ENCODE data around the gene PRR18. TPM values are rescaled to one million over a fixed set of nuclear protein-coding genes. Genes with fewer than 3 reads are reported as not detected.

PRR18 gene
- total and polyA plus RNA-seq, 4 experiments from 2014 or later = not detected

DNA sequence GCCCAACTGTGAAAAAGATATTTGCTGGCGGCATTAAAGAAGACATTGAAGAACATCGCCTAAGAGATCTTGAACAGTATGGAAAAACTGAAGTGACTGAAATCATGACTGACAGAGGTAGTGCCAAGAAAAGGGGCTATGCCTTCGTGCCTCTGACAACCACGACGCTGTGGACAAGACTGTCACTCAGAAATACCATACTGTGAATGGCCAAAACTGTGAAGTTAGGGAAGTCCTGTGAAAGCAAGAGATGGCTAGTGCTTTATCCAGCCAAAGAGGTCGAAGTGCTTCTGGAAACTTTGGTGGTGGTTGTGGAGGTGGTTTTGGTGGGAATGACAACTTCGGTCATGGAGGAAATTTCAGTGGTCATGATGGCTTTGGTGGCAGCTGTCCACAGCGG is 26.7 kb upstream of the PRR18 start:
- peak overlapping the region in 2 of 7 donors; percentile 24 to 25 for H3K27ac Mint-ChIP-seq
- intact Hi-C loops (cut with micrococcal nuclease) = no loop called here
- peaks cover 85% of the 10 kb centered on the region for H3K4me1 ChIP-seq (ENCODE audit: insufficient read depth, low read length)
- H3K4me1 Mint-ChIP-seq = peaks cover 0 to 49% (median 43%) of the 10 kb centered on the region in 4 donors
- H3K9me3 Mint-ChIP-seq = no peaks in the 10 kb centered on the region
- DNase-seq = no peak
- CTCF ChIA-PET (ENCODE audit: partially characterized antibody) = interaction anchor here (1.2 kb wide), 1 partner anchor 21 kb away, joined by 4 read pairs; no protein-coding TSS in a partner anchor
- H3K36me3 ChIP-seq (ENCODE audit: insufficient read depth, low read length) = no peaks in the 10 kb centered on the region
- no peaks in the 10 kb centered on the region for H3K9me3 ChIP-seq (ENCODE audit: control insufficient read depth in 1 of 2, low read length in 2 of 2)
- no peaks in the 10 kb centered on the region for H3K27me3 ChIP-seq (ENCODE audit: insufficient read depth, low read length)
- H3K36me3 Mint-ChIP-seq = peaks cover 39 to 40% of the 10 kb centered on the region in 2 donors
- H3K27me3 Mint-ChIP-seq = no peaks in the 10 kb centered on the region
- no peak overlapping the region for H3K27ac ChIP-seq (ENCODE audit: low read depth, low read length)
- peak overlapping the region in 5 of 8 donors; percentile 3 to 68 (median 17) for H3K4me3 Mint-ChIP-seq
- no peak overlapping the region for H3K4me3 ChIP-seq (ENCODE audit: low read length in 2 of 2)
- POLR2A ChIA-PET (ENCODE audit: partially characterized antibody) = no interaction called here

DNA sequence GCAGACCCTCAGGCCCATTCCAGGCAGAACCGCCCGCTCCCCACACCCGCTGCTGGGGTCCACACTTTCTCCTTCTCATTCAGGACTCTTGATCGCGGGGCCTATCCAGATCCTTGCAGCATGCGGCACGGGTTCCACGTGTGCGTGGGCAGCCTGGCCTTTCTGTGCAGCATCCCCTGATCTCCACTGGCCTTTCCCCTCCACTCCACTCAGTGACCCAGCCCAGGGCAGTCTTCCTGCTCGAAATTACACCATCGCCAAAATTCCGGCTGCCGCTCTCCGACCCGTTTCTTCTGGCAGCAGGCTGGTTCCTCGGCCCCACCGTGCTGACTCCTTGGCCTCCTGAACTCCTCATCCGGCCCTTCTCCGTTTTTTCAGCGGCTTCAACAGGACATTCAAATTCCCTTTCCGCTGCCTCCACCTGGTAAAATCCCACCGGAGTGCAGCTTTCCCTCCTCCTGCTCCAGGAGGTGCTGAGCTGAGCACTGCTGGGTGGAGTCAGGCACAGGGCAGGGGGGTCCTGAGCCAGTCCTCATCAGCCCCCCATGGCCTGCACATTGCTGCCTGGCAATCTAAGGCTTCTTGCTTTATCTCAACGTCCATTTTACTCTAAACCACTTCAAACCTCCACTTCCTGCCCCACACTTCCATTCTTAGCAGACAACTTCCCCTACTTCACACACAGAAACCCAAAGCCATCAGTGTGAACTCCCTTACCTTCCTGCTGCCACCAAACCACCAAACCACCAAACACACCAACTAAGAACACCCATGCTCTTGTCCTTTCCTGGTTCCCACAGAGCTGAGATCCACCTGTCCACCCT is 25.2 kb upstream of the PRR18 start:
- Mint-ChIP-seq H3K27me3 (no peaks in the 10 kb centered on the region), H3K36me3 (peaks cover 49 to 50% of the 10 kb centered on the region in 2 donors), H3K4me1 (peaks cover 0 to 52% (median 46%) of the 10 kb centered on the region in 4 donors), H3K4me3 (peak overlapping the region in 7 of 8 donors; percentile 40 to 80 (median 63)), H3K27ac (peak overlapping the region; percentile 7 to 77 (median 42)), H3K9me3 (no peaks in the 10 kb centered on the region)
- peak; percentile 31 to 67 (median 58) for DNase-seq
- Histone ChIP-seq H3K36me3 (ENCODE audit: insufficient read depth, low read length) (peaks cover 8% of the 10 kb centered on the region), H3K27me3 (ENCODE audit: insufficient read depth, low read length) (no peaks in the 10 kb centered on the region), H3K4me3 (ENCODE audit: low read length in 2 of 2) (peak overlapping the region in 1 of 2 donors; percentile 9), H3K9me3 (ENCODE audit: control insufficient read depth in 1 of 2, low read length in 2 of 2) (no peaks in the 10 kb centered on the region), H3K4me1 (ENCODE audit: insufficient read depth, low read length) (peaks cover 70% of the 10 kb centered on the region), H3K27ac (ENCODE audit: low read depth, low read length) (no peak overlapping the region)
- ChIA-PET POLR2A (ENCODE audit: partially characterized antibody) (interaction anchor here (1.0 to 1.1 kb wide), 2 partner anchors 9 to 48 kb away, joined by 3 to 4 read pairs; partner anchors contain the start of gene SFT2D1), CTCF (ENCODE audit: partially characterized antibody) (interaction anchor here (1.2 kb wide), 2 partner anchors 20 to 65 kb away, joined by 3 to 4 read pairs; no protein-coding TSS in a partner anchor)
- intact Hi-C loops (cut with micrococcal nuclease) = no loop called here

DNA sequence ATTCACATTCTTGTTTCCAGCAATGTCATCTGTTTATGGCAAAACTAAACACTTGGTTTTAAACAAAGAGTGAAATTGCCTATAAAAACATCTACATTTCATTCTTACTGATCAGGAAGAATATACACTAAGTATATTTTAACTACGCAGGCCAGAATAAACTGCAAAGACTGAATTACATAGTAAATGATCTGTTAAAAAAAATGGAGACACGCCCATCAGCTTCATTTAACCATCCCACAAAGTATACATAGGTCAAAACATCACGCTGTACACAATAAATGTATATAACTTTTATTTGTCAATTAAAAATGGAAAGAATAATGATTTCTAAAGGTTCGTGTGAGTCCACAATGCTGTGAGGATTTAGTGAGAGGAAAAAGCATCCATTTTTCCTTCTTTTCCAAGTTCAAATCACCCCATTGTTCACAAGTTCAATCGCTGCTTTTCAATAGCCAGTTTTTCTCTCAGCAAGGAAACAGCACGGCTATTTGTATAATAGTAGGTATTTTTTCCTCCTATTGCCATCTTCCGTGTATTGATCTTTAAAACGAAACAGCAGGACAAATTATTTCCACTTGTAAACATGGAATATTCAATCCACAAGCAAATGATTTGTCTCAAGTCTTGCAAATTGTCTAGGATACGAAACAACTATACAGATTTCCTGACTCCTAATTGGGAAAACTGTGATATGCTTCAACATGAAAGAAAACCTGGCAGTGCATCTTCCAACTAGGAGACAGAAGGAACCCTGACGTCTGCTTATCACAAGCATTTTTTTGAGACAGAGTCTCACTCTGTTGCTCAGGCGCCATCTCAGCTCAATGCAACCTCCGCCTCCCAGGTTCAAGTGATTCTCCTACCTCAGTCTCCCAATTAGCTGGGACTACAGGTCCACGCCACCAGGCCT is 23.6 kb upstream of the PRR18 start:
- Histone ChIP-seq H3K4me1 (ENCODE audit: insufficient read depth, low read length) (peaks cover 54% of the 10 kb centered on the region), H3K9me3 (ENCODE audit: control insufficient read depth in 1 of 2, low read length in 2 of 2) (no peaks in the 10 kb centered on the region), H3K27me3 (ENCODE audit: insufficient read depth, low read length) (no peaks in the 10 kb centered on the region), H3K4me3 (ENCODE audit: low read length in 2 of 2) (no peak overlapping the region), H3K36me3 (ENCODE audit: insufficient read depth, low read length) (peaks cover 9% of the 10 kb centered on the region), H3K27ac (ENCODE audit: low read depth, low read length) (no peak overlapping the region)
- peaks cover 0 to 56% (median 44%) of the 10 kb centered on the region in 4 donors for H3K4me1 Mint-ChIP-seq
- peak overlapping the region in 1 of 8 donors; percentile 45 for H3K4me3 Mint-ChIP-seq
- no peaks in the 10 kb centered on the region for H3K9me3 Mint-ChIP-seq
- intact Hi-C loops (cut with micrococcal nuclease) = no loop called here
- POLR2A ChIA-PET (ENCODE audit: partially characterized antibody) = no interaction called here
- no peaks in the 10 kb centered on the region for H3K27me3 Mint-ChIP-seq
- no peak overlapping the region for H3K27ac Mint-ChIP-seq
- CTCF ChIA-PET (ENCODE audit: partially characterized antibody) = no interaction called here
- peaks cover 42 to 47% of the 10 kb centered on the region in 2 donors for H3K36me3 Mint-ChIP-seq
- DNase-seq = no peak

DNA sequence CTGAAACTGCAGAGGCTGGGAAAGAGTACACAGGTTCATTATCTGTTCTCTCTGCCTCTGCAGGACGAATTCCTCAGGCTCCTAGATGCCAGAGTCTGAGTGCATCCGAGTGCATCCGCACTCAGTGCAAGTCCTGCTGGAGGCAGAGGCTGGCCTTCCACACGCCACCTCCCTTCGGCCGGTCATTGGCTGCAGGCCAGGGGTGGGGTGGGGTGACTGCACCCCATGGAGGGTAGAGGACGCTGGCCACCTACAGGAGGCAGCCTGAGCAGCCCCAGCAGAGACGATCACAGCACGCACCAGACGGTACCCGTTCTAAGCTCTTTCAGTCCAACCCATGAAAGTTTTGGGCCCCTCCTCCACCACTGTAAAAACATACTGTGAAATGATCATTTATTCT is 22.4 kb upstream of the PRR18 start:
- Histone ChIP-seq H3K9me3 (ENCODE audit: control insufficient read depth in 1 of 2, low read length in 2 of 2) (no peaks in the 10 kb centered on the region), H3K36me3 (ENCODE audit: insufficient read depth, low read length) (peaks cover 19% of the 10 kb centered on the region), H3K27ac (ENCODE audit: low read depth, low read length) (no peak overlapping the region), H3K4me1 (ENCODE audit: insufficient read depth, low read length) (peaks cover 44% of the 10 kb centered on the region), H3K27me3 (ENCODE audit: insufficient read depth, low read length) (no peaks in the 10 kb centered on the region), H3K4me3 (ENCODE audit: low read length in 2 of 2) (no peak overlapping the region)
- intact Hi-C loops (cut with micrococcal nuclease) = no loop called here
- H3K4me3 Mint-ChIP-seq = no peak overlapping the region
- H3K27ac Mint-ChIP-seq = peak overlapping the region in 1 of 7 donors; percentile 3
- peaks cover 0 to 55% (median 38%) of the 10 kb centered on the region in 4 donors for H3K4me1 Mint-ChIP-seq
- POLR2A ChIA-PET (ENCODE audit: partially characterized antibody) = no interaction called here
- H3K27me3 Mint-ChIP-seq = no peaks in the 10 kb centered on the region
- H3K9me3 Mint-ChIP-seq = no peaks in the 10 kb centered on the region
- no peak for DNase-seq
- H3K36me3 Mint-ChIP-seq = peaks cover 47 to 52% of the 10 kb centered on the region in 2 donors
- CTCF ChIA-PET (ENCODE audit: partially characterized antibody) = no interaction called here

DNA sequence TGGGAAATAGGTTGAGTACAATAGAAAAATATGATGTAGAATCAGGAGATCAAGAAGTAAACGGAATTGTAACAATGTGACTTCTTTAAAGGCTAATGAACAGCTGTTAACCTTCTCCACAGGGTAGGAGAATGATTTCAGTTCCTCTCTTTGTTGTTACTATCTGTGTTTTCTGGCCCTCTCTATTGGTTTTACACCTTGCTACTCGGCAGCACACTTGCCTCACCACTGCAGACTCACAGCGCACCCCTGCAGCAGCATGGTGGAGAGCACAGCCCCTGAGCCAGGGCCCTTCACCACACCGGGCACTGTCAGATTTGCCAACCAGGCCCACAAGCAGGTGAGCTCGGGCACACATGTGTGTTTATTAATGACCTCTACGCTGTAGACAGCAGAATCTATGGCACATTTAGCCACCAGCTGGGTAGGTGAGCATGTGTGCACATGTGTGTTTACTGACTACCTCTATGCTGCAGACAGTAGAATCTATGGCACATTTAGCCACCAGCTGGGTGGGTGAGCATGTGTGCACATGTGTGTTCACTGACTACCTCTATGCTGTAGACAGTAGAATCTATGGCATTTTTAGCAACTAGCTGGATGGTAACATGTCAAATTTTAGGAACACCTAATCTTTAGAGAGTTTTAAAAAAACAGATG is 17.3 kb upstream of the PRR18 start:
- peak overlapping the region in 2 of 7 donors; percentile 8 to 17 for H3K27ac Mint-ChIP-seq
- H3K36me3 Mint-ChIP-seq = peaks cover 56 to 60% of the 10 kb centered on the region in 2 donors
- Histone ChIP-seq H3K27me3 (ENCODE audit: insufficient read depth, low read length) (no peaks in the 10 kb centered on the region), H3K27ac (ENCODE audit: low read depth, low read length) (no peak overlapping the region), H3K9me3 (ENCODE audit: control insufficient read depth in 1 of 2, low read length in 2 of 2) (no peaks in the 10 kb centered on the region), H3K36me3 (ENCODE audit: insufficient read depth, low read length) (peaks cover 26% of the 10 kb centered on the region), H3K4me3 (ENCODE audit: low read length in 2 of 2) (no peak overlapping the region), H3K4me1 (ENCODE audit: insufficient read depth, low read length) (no peaks in the 10 kb centered on the region)
- H3K4me1 Mint-ChIP-seq = peaks cover 0 to 12% (median 6%) of the 10 kb centered on the region in 4 donors
- ChIA-PET CTCF (ENCODE audit: partially characterized antibody) (interaction anchor here (0.7 to 1.9 kb wide), 3 partner anchors 12 to 75 kb away, joined by 3 to 6 read pairs (median 4); no protein-coding TSS in a partner anchor), POLR2A (ENCODE audit: partially characterized antibody) (interaction anchor here (0.6 kb wide), 1 partner anchor 85 kb away, joined by 3 read pairs; no protein-coding TSS in a partner anchor)
- no peaks in the 10 kb centered on the region for H3K9me3 Mint-ChIP-seq
- H3K27me3 Mint-ChIP-seq = no peaks in the 10 kb centered on the region
- H3K4me3 Mint-ChIP-seq = no peak overlapping the region
- intact Hi-C loops (cut with micrococcal nuclease) = no loop called here
- no peak for DNase-seq

DNA sequence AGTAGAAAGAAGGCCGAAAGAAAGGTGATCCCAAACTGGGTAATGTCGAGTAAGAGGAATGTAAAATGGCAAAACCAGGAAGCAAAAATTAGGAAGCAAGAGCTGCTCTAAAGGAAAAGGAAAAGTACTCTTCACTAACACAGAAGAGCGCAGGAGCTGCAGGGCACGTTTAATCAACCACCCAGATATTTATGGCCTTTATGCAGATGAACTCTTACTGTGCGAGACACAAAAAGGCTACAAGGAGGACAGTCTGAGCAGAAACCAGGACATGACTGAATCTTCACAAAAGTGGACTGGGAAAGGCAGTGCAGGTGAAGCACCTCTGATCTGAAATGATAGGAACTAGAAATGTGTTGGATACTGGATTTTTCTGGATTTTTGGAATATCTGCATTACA is 15.2 kb upstream of the PRR18 start:
- ChIA-PET CTCF (ENCODE audit: partially characterized antibody) (interaction anchor here (1.9 kb wide), 1 partner anchor 10 kb away, joined by 9 read pairs; no protein-coding TSS in a partner anchor), POLR2A (ENCODE audit: partially characterized antibody) (no interaction called here)
- Mint-ChIP-seq H3K4me3 (no peak overlapping the region), H3K4me1 (peaks cover 0 to 7% (median 2%) of the 10 kb centered on the region in 4 donors), H3K9me3 (no peaks in the 10 kb centered on the region), H3K36me3 (peaks cover 46 to 56% of the 10 kb centered on the region in 2 donors), H3K27ac (peak overlapping the region in 1 of 7 donors; percentile 4), H3K27me3 (no peaks in the 10 kb centered on the region)
- DNase-seq = no peak
- H3K4me1 ChIP-seq (ENCODE audit: insufficient read depth, low read length) = no peaks in the 10 kb centered on the region
- intact Hi-C loops (cut with micrococcal nuclease) = no loop called here
- no peak overlapping the region for H3K4me3 ChIP-seq (ENCODE audit: low read length in 2 of 2)
- H3K27ac ChIP-seq (ENCODE audit: low read depth, low read length) = no peak overlapping the region
- H3K36me3 ChIP-seq (ENCODE audit: insufficient read depth, low read length) = peaks cover 18% of the 10 kb centered on the region
- no peaks in the 10 kb centered on the region for H3K27me3 ChIP-seq (ENCODE audit: insufficient read depth, low read length)
- H3K9me3 ChIP-seq (ENCODE audit: control insufficient read depth in 1 of 2, low read length in 2 of 2) = no peaks in the 10 kb centered on the region

All from CD4-positive, alpha-beta memory T cell (primary cell).